GM18909 (cell line): ENCODE results near the gene PZP.

Source experiments
- ATAC-seq: cut with Tn5 transposase; IDR thresholded peaks from one replicate; pipeline ENCODE4 v1.9.1; 2021; ENCODE audit warnings: mild to moderate bottlenecking; ENCODE audit not compliant: unreplicated experiment, poor library complexity

Gene PZP

DNA sequence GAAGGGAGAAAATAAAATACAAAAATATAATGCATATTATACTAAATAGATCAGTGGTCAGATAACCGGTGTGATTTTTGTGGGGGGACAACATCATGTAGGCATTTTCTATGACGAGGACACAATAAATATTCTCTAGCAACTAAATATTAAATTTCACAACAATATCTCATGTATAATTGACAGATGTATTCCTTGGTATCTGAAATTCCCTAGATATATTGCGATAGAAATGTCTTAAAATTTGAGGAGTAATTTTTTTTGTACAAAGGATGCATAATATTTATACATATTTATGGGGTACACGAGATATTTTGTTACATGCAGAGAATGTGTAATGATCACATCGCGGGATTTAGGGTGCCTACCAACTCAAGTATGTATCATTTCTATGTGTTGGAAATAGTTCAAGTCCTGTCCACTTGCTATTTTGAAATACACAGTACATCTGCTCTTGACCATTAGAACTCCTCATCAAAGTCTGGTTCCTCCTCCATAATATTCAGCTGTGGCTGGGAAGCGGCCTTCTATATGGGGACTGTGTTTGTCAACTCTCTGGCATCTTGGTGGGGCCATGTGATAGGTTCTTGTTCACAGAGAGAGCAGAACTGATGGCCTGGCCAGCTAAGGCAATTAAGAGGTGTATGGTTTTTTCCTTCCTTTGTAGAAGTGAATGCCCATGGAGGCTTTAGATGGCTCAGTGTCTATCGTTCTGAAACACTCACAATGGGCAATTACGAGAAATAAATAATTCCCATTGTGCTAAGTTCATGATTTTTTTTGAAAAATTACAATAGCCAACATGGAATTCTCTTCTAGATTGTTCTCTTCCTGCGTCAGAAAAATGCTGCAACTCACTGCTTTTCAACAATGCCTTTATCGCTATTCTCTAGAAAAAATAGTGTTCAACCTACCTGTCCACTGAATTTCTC is 101.3 kb downstream of the PZP start:
- no peak for ATAC-seq

GRCh38 chr12:9106067-9106466 is 102.1 kb downstream of the PZP start:
- ATAC-seq, result no peak

GRCh38 chr12:9104767-9105423 is 103.3 kb downstream of the PZP start:
- no peak for ATAC-seq

- ATAC-seq, result no peak
Observed at GRCh38 chr12:9104087-9104486, 104.1 kb downstream of the PZP start.

DNA sequence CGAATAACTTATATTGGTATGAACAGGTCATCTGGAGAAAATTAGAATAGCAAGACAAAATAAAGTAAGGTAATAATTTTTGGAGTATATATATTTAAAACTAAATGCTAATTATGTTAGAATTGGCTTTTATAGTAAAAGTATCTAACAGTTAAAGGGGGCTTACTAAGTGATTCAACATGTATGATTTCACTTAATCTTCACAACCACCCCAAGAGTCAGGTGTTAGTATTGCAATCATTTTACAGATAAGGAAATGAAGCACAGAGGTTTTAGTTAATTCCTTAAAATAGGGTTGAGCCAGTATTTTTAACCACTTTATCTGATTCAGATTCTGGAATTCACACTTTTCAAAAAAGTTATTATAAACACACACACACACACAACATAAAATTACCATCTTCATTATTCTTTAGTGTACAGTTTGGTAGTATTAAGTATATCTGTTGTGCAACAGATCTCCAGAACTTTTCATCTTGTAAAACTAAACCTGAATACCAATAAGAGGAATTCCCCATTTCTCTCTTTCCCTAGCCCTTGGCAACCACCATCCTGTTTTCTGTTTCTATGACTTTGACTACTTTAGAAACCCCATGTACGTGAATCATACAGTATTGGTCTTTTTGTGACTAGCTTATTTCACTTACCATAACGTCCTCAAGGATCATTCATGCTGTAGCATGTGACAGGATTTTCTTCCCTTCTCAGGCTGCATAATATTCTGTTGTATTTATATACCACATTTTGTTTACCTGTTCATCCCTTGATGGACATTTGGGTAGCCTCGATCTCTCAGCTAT is 104.9 kb downstream of the PZP start:
- ATAC-seq, result no peak

- no peak for ATAC-seq
Observed at GRCh38 chr12:9101018-9101687, 107.0 kb downstream of the PZP start.

DNA sequence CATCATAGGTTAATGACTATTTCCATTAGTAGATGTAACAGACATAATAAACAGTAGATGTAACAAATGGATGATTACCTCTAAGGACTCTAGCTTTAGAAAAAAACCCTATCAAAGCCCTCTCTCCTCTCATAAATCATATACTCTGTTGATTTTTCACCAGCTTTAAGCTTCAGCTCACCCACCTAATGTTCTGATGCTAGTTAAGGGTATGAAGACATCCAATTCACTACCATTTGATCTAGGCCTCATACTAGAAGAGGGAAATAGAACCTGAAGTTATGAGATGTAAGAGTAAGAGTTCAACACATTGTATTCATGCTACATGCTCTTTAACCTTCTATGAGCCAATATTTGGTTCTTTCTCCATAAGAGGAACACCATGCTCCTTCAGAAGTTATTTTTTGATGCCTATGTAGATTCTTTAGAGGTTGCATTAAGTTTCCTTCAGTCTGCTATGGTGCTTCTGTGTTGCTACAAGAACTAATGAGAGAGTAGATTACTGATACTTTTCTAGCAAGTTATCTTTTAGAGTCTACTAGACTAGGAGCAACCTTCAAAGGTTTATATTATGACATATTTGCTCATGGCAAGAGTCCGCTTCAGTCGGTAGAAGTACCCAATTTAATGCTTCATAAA is 108.5 kb downstream of the PZP start:
- no peak for ATAC-seq
